ENCODE measurements around the gene NOC3L.
"Not testable (repeated sequence)": the region's sequence is repeated elsewhere in the genome, so short reads cannot be mapped to it uniquely, and the experiment has no call there.

NOC3L gene

DNA sequence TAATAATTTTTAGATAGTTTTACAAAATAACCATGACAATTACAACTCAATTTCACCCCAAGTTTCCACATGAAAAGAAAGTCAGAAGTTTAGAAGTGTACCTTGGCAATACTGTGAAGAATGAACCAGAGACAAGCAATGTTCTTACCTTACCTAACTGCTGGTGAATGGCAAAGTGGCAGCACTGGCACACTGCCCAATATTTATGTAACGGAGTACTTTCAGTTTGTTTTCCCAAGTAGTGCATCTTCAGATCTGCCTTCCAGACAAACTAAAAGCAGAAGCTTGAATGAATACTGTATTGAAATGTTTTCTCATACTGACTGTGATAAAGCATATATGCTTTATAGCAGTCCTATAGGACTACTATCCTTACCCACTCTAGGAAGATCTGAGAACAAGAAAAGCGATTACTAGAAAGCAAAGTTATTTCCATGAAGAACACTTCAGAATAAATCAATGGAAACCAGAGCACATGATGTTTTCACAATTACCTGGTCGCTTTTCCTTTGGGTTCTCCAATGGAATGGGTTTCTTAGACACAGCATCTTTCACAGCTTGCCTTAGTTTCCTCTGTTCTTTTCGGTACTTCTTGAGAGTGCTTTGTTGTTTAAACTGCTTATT, 1.5 kb downstream of the NOC3L start:
- DNase-seq (ENCODE audit: low read depth): peak; percentile 48
- TF ChIP-seq, protein P1, sequence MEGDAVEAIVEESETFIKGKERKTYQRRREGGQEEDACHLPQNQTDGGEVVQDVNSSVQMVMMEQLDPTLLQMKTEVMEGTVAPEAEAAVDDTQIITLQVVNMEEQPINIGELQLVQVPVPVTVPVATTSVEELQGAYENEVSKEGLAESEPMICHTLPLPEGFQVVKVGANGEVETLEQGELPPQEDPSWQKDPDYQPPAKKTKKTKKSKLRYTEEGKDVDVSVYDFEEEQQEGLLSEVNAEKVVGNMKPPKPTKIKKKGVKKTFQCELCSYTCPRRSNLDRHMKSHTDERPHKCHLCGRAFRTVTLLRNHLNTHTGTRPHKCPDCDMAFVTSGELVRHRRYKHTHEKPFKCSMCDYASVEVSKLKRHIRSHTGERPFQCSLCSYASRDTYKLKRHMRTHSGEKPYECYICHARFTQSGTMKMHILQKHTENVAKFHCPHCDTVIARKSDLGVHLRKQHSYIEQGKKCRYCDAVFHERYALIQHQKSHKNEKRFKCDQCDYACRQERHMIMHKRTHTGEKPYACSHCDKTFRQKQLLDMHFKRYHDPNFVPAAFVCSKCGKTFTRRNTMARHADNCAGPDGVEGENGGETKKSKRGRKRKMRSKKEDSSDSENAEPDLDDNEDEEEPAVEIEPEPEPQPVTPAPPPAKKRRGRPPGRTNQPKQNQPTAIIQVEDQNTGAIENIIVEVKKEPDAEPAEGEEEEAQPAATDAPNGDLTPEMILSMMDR (conservative IDR thresholded peaks at IDR 0.05; ENCODE audit: low read depth, low read length): no peak
- H3K4me3 ChIP-seq (ENCODE audit: low read depth, low read length): peak overlapping the region; percentile 3

DNA sequence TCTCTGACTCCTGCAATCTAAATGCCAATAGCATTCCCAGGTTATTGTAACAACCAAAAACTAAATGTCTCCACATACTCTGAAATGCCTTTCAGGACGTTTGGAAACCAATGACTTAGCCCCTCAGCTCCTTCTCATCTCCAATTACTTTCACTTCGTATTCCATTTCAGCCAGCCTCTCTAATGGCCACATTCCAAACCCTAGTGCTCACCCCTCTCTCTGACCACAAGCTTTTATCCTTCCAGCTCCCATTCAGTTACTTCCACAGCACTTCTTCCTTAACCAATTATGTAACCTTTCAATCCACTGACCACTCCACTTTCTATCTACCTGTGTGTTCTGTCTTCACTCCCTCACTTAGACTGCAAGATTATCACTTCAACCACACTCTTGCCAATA, 4.3 kb downstream of the NOC3L start:
- TF ChIP-seq, protein P1 (conservative IDR thresholded peaks at IDR 0.05; ENCODE audit: low read depth, low read length): no peak
- H3K4me3 ChIP-seq (ENCODE audit: low read depth, low read length): peak overlapping the region; percentile 40
- DNase-seq (ENCODE audit: low read depth): peak; percentile 95

DNA sequence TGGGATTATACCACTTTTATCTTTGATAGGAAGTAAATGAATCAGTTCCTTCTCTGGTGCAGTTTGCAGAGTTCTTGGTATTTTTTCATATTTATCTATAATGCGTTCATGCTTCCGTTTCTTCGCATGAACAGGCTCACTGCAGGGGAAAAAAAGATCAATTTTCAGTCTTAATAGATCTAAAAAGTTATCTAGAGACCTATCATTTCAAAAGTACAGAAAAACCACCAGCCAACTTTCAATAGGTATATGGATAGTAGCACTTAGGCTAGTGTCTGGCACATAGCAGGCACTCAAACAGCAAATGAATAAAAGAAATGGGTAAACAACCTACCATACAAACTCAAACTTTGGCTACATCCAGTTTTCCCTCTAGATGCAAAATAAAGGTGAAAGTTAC, 5.5 kb downstream of the NOC3L start:
- H3K4me3 ChIP-seq (ENCODE audit: low read depth, low read length): no peak overlapping the region
- TF ChIP-seq, protein P1 (conservative IDR thresholded peaks at IDR 0.05; ENCODE audit: low read depth, low read length): no peak
- no peak for DNase-seq (ENCODE audit: low read depth)

DNA sequence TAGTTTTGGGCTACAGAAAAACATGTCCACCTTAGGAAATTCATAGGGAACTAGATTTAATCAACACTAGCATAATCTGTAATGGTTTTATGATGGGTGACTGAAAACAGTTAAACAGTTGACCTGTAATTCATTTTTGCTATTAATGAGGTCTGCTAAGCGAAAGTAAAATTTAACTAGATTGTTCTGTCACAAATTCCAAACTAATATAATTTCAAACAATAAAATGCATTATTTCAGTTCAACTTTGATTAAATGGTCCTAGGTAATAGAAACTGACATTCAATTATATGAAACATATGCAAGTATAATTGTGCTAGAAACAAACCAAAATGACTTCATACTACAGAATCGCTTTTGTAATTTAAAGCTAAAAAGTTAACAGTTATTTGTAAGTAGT, 6.9 kb downstream of the NOC3L start:
- no peak overlapping the region for H3K4me3 ChIP-seq (ENCODE audit: low read depth, low read length)
- TF ChIP-seq, protein P1 (conservative IDR thresholded peaks at IDR 0.05; ENCODE audit: low read depth, low read length): no peak

DNA sequence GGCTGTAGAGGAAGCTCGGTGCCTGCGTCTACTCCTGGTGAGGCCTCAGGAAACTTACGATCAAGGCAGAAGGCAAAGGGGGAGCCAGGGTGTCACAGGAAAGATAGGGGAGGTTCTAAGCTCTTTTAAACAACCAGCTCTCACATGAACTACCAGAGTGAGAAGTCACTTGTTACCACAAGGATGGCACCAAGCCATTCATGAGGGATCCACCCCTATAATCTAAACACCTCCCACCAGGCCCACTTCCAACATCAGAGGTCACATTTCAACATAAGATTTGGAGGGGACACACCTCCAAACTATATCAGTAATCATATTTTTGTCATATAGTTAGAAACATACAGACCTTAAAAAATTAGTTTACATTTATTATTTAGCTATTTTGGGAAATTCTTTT, 9.4 kb downstream of the NOC3L start:
- DNase-seq (ENCODE audit: low read depth): no peak
- H3K4me3 ChIP-seq (ENCODE audit: low read depth, low read length): no peak overlapping the region
- TF ChIP-seq, protein P1 (conservative IDR thresholded peaks at IDR 0.05; ENCODE audit: low read depth, low read length): no peak

More for the DNA sequence above, 6.9 kb downstream of the NOC3L start:
- DNase-seq (ENCODE audit: low read depth): no peak

DNA sequence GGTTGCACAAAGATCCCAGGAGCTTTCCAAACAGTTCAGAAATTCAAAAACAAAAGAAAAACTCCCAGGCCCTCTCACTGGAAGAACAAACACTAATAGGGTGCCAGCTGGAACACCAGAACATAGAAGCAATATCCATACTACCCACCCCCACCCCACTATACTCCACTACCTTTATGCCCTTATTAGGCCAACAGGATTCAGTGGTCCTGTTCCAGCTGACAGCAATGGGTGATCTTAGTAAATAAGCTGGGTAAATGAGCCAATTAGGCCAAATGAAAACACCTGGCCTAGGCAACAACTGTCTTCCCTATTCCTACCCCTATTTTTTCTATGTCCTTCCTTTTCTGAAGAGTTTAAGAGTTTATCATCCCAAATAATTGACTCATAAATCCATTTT, 11.7 kb downstream of the NOC3L start:
- TF ChIP-seq, protein P1 (conservative IDR thresholded peaks at IDR 0.05; ENCODE audit: low read depth, low read length): no peak
- H3K4me3 ChIP-seq (ENCODE audit: low read depth, low read length): no peak overlapping the region

DNA sequence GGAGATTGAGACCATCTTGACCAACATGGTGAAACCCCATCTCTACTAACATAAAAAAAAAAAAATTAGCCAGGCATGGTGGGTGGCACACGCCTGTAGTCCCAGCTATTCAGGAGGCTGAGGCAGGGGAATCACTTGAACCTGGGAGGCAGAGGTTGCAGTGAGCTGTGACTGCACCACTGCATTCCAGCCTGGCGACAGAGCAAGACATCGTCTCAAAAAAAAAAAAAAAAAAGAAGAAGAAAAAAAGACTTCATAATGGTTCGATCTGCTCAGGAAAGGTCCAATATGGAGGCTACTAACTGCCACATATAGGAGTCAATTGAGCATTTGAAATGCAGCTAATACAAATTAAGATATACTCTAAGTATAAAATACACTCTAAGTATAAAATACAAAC, 12.2 kb downstream of the NOC3L start:
- H3K4me3 ChIP-seq (ENCODE audit: low read depth, low read length): not testable (repeated sequence)
- peak; percentile 21 for DNase-seq (ENCODE audit: low read depth)

More for the DNA sequence above, 11.7 kb downstream of the NOC3L start:
- DNase-seq (ENCODE audit: low read depth): no peak

Data from choroid plexus epithelial cell (primary cell).